ENCODE results near the gene ZNF737.
"Not testable (repeated sequence)": the region's sequence is repeated elsewhere in the genome, so short reads cannot be mapped to it uniquely, and the experiment has no call there.

Gene ZNF737

DNA sequence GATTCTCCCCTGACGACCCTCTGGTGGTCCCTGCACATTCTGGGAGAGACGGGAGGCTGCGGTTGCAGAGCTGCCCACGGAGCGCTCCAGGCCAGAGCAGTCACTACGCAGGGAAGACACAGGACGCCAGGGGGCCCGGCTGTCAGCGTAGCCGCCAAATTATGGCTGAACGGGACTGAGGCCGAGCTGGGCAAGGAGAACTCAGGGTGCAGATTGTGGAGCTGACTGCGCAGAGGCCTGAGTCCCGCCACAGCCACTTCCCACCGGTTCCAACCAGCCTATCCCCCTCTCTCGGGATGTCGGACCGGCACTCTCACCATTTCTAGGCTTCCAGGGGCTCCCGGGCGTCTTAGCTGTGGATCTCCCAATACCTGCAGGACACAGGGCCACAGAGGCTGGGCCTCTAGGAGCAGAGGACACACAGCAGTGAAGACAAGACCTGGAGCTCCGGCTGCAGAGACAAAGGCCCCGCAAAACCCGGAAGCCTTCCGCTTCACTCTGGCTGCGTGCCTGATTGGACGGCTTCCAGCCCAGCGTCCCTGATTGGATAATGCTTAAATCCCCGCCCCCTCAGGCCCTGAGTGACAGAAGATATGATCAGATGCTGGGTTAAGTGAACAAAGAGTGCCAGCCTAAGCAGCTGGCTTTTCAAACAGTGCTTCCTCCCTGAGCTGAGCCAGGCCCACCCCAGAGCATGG is at the start of gene ZNF737:
Gene ZNF737 (minus strand): TSS at position 461 of the 698 bp plus-strand sequence. CDS start 141 bp downstream, at position 320.
- DNase-seq: peak; percentile 94 to 95

DNA sequence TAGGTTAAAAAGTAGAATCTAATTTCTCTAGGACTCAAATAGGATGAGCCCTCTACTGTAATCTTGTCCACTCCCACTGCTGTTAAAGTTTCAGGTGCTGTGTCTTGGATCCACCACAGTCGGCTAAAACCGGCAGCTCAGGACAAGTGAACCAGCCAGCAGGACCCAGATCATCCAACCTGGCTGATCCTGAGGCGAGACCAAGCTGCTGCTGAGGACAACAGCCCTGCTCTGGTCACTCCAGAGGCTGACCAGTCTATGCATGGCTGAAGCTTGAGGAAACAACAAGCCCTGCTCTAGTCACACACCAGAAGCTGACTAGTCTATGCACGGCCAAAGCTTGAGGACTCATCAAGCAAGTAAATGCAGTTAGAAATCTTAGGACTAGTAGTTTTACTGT is 49.4 kb upstream of the ZNF737 start:
- not testable (repeated sequence) for DNase-seq

DNA sequence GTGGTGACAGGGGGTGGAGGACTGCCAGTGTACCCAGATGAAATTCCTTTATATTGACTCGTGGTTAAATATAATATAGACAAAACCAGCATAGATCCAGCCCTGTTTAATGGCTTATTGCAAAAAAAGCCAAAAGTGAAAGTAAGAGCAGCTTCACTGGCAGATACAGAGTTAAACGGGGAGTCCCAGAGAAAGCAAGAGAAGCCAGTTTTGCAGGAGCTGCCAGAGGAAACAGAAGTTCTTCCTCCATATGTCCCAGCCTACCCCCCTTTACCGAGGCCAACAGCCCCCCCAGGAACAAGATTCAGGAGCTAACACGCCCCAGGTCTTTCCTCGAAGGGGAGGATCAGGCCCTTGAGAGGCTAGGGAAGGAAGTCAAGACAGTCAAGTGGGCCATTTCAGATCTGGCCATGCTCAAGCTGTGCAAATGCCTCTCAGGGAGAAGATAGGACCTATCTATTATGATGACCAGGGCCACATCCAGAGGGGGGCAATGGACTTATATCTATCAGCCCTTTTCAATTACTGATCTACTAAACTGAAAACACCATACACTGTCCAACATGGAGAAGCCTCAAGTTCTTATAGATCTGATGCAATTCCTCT is 47.2 kb upstream of the ZNF737 start:
- no peak for DNase-seq

DNA sequence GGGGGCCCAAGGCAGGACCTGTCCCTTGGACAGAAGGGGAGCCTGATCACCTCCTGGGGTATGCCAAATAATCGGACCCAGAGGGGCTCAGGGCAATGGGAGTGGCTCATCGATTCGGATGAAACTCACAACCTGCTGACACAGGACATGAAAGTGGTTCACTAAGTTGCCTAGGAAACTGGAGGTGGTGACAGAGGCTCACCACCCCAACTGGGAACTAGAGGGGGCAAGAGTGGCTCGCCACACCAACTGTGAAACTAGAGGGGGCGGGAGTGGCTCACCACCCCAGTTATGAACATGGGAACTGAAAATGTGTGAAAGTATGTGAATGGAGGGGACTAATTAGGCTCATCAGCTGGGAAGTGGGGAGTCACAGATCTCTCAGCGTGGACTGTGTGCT is 46.3 kb upstream of the ZNF737 start:
- no peak for DNase-seq

DNA sequence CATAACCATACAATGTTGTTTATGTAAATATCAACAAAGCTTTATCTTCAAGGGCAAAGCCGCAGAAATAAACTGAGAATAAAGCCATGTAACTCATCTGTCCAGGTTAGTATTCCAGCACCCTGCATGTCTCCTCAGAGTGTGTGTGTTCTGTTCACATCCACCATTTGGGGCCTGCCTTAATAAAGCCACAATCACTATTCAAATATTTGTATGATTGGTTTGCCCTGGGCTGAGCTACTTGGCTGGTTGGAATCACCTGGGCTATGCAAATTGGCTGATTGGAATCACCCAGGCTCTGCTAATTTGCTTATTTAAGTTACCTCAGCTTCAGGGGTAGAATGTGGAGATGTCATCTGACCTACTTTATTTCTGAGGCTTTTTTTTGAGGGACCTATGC is 42.4 kb upstream of the ZNF737 start:
- no peak for DNase-seq

DNA sequence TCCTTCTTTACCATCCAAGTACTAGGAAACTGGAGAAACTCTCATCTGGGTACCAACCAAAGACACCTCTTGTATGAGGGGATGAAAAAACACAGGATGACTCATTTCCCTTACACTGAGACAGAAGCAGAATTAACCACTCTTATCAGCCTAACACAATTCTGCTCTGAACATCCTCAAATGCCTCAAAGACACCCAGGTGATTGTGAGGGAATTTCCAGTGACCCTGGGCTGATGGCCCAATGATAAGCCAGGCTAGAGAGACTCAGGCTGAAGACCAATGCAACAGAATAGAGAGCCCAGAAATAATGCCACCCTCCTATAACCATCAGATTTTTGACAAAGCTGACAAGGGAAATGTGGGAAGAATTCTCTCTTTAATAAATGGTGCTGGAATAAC is 7.0 kb downstream of the ZNF737 start:
- no peak for DNase-seq

DNA sequence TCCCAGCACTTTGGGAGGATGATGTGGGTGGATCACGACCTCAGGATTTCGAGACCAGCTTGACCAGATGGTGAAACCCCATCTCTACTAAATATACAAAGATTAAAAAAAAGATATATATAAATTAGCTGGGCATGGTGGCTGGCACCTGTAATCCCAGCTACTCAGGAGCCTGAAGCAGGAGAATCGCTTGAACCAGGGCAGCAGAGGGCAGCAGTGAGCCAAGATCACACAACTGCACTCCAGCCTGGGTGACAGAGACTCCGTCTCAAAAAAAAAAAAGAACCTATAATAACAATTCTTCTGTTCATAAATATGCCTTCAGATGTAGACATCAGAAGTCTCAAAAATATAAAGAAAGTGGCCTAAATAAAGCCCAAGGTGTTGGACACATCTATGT is 7.6 kb downstream of the ZNF737 start:
- DNase-seq: no peak

DNA sequence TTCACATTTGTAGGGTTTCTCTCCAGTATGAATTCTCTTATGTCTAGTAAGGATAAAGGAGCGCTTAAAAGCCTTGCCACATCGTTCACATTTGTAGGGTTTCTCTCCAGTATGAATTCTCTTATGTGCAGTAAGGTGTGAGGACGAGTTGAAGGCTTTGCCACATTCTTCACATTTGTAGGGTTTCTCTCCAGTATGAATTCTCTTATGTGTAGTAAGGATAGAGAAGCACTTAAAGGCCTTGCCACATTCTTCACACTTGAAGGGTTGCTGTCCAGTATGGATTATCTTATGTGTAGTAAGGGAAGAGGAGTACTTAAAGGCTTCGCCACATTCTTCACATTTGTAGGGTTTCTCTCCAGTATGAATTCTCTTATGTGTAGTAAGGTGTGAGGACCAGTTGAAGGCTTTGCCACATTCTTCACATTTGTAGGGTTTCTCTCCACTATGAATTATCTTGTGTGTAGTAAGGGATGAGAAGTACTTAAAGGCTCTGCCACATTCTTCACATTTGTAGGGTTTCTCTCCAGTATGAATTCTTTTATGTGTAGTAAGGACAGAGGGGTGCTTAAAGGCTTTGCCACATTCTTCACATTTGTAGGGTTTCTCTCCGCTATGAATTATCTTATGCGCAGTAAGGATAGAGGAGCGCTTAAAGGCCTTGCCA is 20.8 kb downstream of the ZNF737 start:
- DNase-seq: not testable (repeated sequence)

DNA sequence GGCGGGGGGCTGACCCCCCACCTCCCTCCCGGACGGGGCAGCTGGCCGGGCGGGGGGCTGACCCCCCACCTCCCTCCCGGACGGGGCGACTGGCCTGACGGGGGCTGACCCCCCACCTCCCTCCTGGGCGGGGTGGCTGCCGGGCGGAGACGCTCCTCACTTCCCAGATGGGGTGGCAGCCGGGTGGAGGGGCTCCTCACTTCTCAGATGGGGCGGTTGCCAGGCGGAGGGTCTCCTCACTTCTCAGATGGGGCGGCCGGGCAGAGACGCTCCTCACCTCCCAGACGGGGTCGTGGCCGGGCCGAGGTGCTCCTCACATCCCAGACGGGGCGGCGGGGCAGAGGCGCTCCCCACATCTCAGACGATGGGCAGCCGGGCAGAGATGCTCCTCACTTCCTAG is 35.3 kb downstream of the ZNF737 start:
- DNase-seq: not testable (repeated sequence)

DNA sequence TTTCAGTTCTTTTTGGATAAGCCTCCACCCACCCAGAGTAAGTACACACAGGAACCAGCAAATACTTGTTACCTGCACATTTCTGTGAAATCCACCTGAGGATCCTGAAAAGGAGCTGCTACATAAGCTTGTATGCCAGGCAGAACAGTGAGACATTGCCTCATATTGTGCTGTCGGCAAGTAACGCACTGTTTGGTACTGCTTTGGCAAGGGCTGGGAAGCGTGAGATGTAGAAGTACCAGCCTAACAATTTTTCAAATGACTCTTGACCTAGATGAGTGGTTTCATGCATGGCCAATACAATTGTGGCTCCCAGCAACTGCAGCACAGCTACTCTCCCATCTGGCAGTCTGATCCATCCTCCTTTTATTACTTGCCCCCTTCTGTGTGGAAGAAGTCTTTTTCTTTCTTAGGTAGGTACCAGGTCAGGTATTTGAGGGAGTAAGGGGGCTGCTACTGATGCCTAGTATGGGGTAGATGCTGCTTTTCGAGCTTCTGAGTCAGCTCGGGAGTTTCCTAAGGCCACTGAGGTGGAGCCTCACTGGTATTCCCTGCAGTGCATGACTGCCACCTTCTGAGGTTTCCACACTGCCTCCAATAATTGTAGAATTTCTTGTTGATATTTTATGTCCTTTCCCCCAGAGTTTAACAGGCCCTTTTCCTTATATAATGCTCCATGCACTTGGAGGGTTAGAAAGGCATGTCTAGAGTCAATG is 52.2 kb downstream of the ZNF737 start:
- peak in 1 of 2 donors; percentile 7 for DNase-seq

DNA sequence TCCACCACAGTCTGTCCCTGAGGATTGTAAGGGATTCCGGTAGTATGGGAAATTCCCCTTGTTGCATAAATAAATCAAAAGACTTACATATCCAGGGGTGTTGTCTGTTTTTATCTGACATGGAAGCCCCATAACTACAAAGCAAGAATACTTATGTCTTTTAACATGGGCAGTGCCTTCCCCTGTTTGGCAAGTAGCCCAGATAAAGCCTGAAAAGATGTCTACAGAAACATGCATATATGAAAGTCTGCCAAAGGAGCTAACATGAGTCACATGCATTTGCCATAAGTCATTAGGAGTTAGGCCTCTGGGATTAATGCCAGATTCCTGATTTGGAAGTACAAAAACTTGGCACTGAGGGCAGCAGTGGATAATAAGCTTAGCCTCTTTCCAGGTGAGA is 62.1 kb downstream of the ZNF737 start:
- DNase-seq: no peak

Data from CD4-positive, alpha-beta T cell treated with Interleukin-4 for 1 hour (primary cell).